K562 (cell line): ENCODE results near the gene SET.

ENCODE experiments used
- FOXJ3 ChIP-seq: sonication (generic); formaldehyde crosslinking; IDR thresholded peaks from 2 replicates; pipeline ENCODE4 v1.4.0; 2020; ENCODE audit warnings: mild to moderate bottlenecking, missing genetic modification reagents
- HDAC6 ChIP-seq: IDR thresholded peaks from 2 replicates; pipeline ENCODE4 v1.6.1; 2012; ENCODE audit warnings: low read depth, mild to moderate bottlenecking, control low read depth, inconsistent platforms, low read length, moderate library complexity
- TF ChIP-seq, protein P1 (sequence below): sonication (generic); formaldehyde crosslinking; IDR thresholded peaks from 2 replicates; pipeline ENCODE4 v1.8.0; 2023; ENCODE audit warnings: missing genetic modification reagents, mild to moderate bottlenecking, borderline replicate concordance
- TF ChIP-seq, protein P2 (sequence below): sonication (generic); formaldehyde crosslinking; IDR thresholded peaks from 2 replicates; pipeline ENCODE4 v1.9.0; 2022; ENCODE audit warnings: mild to moderate bottlenecking, missing genetic modification reagents

DNA sequence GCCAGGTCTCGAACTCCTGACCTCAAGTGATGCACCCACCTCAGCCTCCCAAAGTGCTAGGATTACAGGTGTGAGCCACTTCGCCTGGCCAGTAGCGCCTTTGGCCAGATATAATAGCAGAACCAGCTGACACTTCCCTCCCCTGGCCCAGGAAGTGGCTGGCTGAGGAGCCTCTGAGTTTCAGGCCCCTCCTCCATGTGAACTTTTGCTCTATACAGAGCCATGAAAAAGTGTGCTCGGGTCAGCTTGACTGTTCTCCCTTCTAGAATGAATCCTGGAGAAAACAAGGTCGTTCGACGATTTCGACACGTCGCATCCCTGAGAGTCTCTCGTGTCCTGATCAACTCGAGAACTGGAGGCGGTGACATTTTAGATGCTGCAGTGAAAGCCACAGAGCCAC lies 43.6 kb downstream of the SET start:
- TF ChIP-seq, protein P1, sequence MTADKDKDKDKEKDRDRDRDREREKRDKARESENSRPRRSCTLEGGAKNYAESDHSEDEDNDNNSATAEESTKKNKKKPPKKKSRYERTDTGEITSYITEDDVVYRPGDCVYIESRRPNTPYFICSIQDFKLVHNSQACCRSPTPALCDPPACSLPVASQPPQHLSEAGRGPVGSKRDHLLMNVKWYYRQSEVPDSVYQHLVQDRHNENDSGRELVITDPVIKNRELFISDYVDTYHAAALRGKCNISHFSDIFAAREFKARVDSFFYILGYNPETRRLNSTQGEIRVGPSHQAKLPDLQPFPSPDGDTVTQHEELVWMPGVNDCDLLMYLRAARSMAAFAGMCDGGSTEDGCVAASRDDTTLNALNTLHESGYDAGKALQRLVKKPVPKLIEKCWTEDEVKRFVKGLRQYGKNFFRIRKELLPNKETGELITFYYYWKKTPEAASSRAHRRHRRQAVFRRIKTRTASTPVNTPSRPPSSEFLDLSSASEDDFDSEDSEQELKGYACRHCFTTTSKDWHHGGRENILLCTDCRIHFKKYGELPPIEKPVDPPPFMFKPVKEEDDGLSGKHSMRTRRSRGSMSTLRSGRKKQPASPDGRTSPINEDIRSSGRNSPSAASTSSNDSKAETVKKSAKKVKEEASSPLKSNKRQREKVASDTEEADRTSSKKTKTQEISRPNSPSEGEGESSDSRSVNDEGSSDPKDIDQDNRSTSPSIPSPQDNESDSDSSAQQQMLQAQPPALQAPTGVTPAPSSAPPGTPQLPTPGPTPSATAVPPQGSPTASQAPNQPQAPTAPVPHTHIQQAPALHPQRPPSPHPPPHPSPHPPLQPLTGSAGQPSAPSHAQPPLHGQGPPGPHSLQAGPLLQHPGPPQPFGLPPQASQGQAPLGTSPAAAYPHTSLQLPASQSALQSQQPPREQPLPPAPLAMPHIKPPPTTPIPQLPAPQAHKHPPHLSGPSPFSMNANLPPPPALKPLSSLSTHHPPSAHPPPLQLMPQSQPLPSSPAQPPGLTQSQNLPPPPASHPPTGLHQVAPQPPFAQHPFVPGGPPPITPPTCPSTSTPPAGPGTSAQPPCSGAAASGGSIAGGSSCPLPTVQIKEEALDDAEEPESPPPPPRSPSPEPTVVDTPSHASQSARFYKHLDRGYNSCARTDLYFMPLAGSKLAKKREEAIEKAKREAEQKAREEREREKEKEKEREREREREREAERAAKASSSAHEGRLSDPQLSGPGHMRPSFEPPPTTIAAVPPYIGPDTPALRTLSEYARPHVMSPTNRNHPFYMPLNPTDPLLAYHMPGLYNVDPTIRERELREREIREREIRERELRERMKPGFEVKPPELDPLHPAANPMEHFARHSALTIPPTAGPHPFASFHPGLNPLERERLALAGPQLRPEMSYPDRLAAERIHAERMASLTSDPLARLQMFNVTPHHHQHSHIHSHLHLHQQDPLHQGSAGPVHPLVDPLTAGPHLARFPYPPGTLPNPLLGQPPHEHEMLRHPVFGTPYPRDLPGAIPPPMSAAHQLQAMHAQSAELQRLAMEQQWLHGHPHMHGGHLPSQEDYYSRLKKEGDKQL (CRISPR knock-in tag) = no peak
- TF ChIP-seq, protein P2, sequence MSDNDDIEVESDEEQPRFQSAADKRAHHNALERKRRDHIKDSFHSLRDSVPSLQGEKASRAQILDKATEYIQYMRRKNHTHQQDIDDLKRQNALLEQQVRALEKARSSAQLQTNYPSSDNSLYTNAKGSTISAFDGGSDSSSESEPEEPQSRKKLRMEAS (CRISPR knock-in tag) = no peak
- no peak for TF ChIP-seq HDAC6
- no peak for TF ChIP-seq FOXJ3
